Measurements from ENCODE around the gene LCE6A.

LCE6A gene

DNA sequence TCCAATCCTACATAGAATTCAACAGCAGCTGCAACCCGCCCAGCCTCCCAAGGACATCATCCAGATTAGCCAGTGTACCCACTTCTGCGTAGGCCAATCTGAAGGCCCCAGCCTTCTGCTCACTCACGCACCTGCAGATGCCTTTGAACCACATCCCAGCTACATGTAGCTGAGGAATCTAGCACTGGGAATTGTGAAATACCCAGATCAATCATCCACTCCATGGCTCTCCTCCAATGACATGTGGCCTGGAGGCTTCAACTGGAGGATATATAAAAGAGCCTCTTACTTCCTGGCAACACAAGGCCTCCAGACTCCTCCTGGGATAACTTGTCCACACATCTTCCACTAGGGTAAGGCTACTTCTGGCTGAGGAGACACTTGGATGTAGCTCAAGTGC is at the start of gene LCE6A:
TSS of gene LCE6A (plus strand) at position 301 of the 400 bp plus-strand sequence. CDS start 665 bp downstream, outside the sequence.
- H3K4me3 ChIP-seq (ENCODE audit: insufficient read length, low read depth): no peak within 1 kb of the TSS
- no peaks in the 10 kb centered on the region for H3K36me3 ChIP-seq (ENCODE audit: insufficient read depth, insufficient read length, low read length)
- TF ChIP-seq ZNF274 (IDR thresholded peaks at IDR 0.05; ENCODE audit: low read depth, low read length): no peak
- TF ChIP-seq SUZ12 (IDR thresholded peaks at IDR 0.05; ENCODE audit: extremely low read depth, insufficient read depth, insufficient read length): no peak
- no peak for TF ChIP-seq YY1 (IDR thresholded peaks at IDR 0.05; ENCODE audit: insufficient read depth, insufficient read length)
- H3K4me1 ChIP-seq (ENCODE audit: insufficient read depth, insufficient read length): no peaks in the 10 kb centered on the region
- H3K27me3 ChIP-seq (ENCODE audit: insufficient read depth, insufficient read length): no peaks in the 10 kb centered on the region
- H3K9me3 ChIP-seq (ENCODE audit: insufficient read depth, low read length): no peaks in the 10 kb centered on the region
- no peak for DNase-seq (ENCODE audit: low read depth, low spot score)
- no peak within 1 kb of the TSS for H3K9ac ChIP-seq (ENCODE audit: insufficient read length, low read depth)

- Histone ChIP-seq H3K9me3 (ENCODE audit: insufficient read depth, low read length) (no peaks in the 10 kb centered on the region), H3K36me3 (ENCODE audit: insufficient read depth, insufficient read length, low read length) (no peaks in the 10 kb centered on the region), H3K4me1 (ENCODE audit: insufficient read depth, insufficient read length) (peaks cover 4% of the 10 kb centered on the region), H3K27me3 (ENCODE audit: insufficient read depth, insufficient read length) (no peaks in the 10 kb centered on the region), H3K4me3 (ENCODE audit: insufficient read length, low read depth) (no peak overlapping the region), H3K9ac (ENCODE audit: insufficient read length, low read depth) (no peak overlapping the region)
- TF ChIP-seq ZNF274 (IDR thresholded peaks at IDR 0.05; ENCODE audit: low read depth, low read length): no peak
- no peak for TF ChIP-seq YY1 (IDR thresholded peaks at IDR 0.05; ENCODE audit: insufficient read depth, insufficient read length)
- TF ChIP-seq SUZ12 (IDR thresholded peaks at IDR 0.05; ENCODE audit: extremely low read depth, insufficient read depth, insufficient read length): no peak
- no peak for DNase-seq (ENCODE audit: low read depth, low spot score)
Observed at GRCh38 chr1:152795686-152796085, 47.0 kb upstream of the LCE6A start.

- Histone ChIP-seq H3K36me3 (ENCODE audit: insufficient read depth, insufficient read length, low read length) (no peaks in the 10 kb centered on the region), H3K9ac (ENCODE audit: insufficient read length, low read depth) (no peak within 1 kb of the TSS), H3K4me3 (ENCODE audit: insufficient read length, low read depth) (no peak within 1 kb of the TSS), H3K27me3 (ENCODE audit: insufficient read depth, insufficient read length) (no peaks in the 10 kb centered on the region), H3K4me1 (ENCODE audit: insufficient read depth, insufficient read length) (peaks cover 4% of the 10 kb centered on the region), H3K9me3 (ENCODE audit: insufficient read depth, low read length) (no peaks in the 10 kb centered on the region)
- DNase-seq (ENCODE audit: low read depth, low spot score): no peak
- TF ChIP-seq YY1 (IDR thresholded peaks at IDR 0.05; ENCODE audit: insufficient read depth, insufficient read length): no peak
- no peak for TF ChIP-seq SUZ12 (IDR thresholded peaks at IDR 0.05; ENCODE audit: extremely low read depth, insufficient read depth, insufficient read length)
- TF ChIP-seq ZNF274 (IDR thresholded peaks at IDR 0.05; ENCODE audit: low read depth, low read length): no peak
Observed at GRCh38 chr1:152796421-152796820, 46.2 kb upstream of the LCE6A start, which contains the start of gene LCE1D. TSS of gene LCE1D (plus strand) at chr1:152796721. CDS start at chr1:152797795, 1,074 bp downstream.

- H3K36me3 ChIP-seq (ENCODE audit: insufficient read depth, insufficient read length, low read length): no peaks in the 10 kb centered on the region
- H3K9me3 ChIP-seq (ENCODE audit: insufficient read depth, low read length): no peaks in the 10 kb centered on the region
- no peak overlapping the region for H3K4me3 ChIP-seq (ENCODE audit: insufficient read length, low read depth)
- no peak overlapping the region for H3K9ac ChIP-seq (ENCODE audit: insufficient read length, low read depth)
- H3K4me1 ChIP-seq (ENCODE audit: insufficient read depth, insufficient read length): peaks cover 2% of the 10 kb centered on the region
- no peak for TF ChIP-seq SUZ12 (IDR thresholded peaks at IDR 0.05; ENCODE audit: extremely low read depth, insufficient read depth, insufficient read length)
- TF ChIP-seq YY1 (IDR thresholded peaks at IDR 0.05; ENCODE audit: insufficient read depth, insufficient read length): no peak
- no peak for TF ChIP-seq ZNF274 (IDR thresholded peaks at IDR 0.05; ENCODE audit: low read depth, low read length)
- DNase-seq (ENCODE audit: low read depth, low spot score): no peak
- H3K27me3 ChIP-seq (ENCODE audit: insufficient read depth, insufficient read length): no peaks in the 10 kb centered on the region
Observed at GRCh38 chr1:152801333-152801732, 41.3 kb upstream of the LCE6A start.

GRCh38 chr1:152806576-152806975 is 36.1 kb upstream of the LCE6A start, which contains the start of gene LCE1C:
TSS of gene LCE1C (minus strand) at chr1:152806651. CDS start at chr1:152805478, 1,173 bp downstream.
- Histone ChIP-seq H3K4me3 (ENCODE audit: insufficient read length, low read depth) (no peak within 1 kb of the TSS), H3K9ac (ENCODE audit: insufficient read length, low read depth) (no peak within 1 kb of the TSS), H3K4me1 (ENCODE audit: insufficient read depth, insufficient read length) (no peaks in the 10 kb centered on the region), H3K36me3 (ENCODE audit: insufficient read depth, insufficient read length, low read length) (no peaks in the 10 kb centered on the region), H3K9me3 (ENCODE audit: insufficient read depth, low read length) (no peaks in the 10 kb centered on the region), H3K27me3 (ENCODE audit: insufficient read depth, insufficient read length) (no peaks in the 10 kb centered on the region)
- TF ChIP-seq ZNF274 (IDR thresholded peaks at IDR 0.05; ENCODE audit: low read depth, low read length): no peak
- no peak for TF ChIP-seq SUZ12 (IDR thresholded peaks at IDR 0.05; ENCODE audit: extremely low read depth, insufficient read depth, insufficient read length)
- TF ChIP-seq YY1 (IDR thresholded peaks at IDR 0.05; ENCODE audit: insufficient read depth, insufficient read length): no peak
- no peak for DNase-seq (ENCODE audit: low read depth, low spot score)

DNA sequence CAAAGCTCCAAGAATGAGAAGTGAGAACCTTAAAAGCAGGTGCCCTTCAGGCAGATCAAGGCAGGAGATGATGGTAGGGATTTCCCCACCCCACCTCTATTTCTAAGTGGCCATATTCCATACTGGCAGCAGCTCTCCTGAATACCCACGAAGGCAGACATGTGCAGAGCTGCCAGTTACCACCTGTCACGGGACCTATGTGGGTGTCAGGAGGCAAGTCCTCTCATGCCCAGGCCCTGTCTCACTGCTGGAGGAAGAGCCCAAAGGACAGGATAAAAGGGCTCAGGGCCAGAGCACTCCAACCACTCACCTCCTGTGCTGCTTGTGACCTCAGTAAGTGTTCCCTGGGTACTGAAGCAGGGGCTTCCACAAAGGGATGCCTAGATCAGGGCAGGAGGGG is 31.6 kb upstream of the LCE6A start:
- Histone ChIP-seq H3K9ac (ENCODE audit: insufficient read length, low read depth) (no peak overlapping the region), H3K9me3 (ENCODE audit: insufficient read depth, low read length) (no peaks in the 10 kb centered on the region)

GRCh38 chr1:152811671-152812070 is 31.0 kb upstream of the LCE6A start, which contains the start of gene LCE1B:
TSS of gene LCE1B (plus strand) at chr1:152811971. CDS start at chr1:152812447, 476 bp downstream.
- H3K9ac ChIP-seq (ENCODE audit: insufficient read length, low read depth): no peak within 1 kb of the TSS
- DNase-seq (ENCODE audit: low read depth, low spot score): no peak
- H3K4me3 ChIP-seq (ENCODE audit: insufficient read length, low read depth): no peak within 1 kb of the TSS
- H3K4me1 ChIP-seq (ENCODE audit: insufficient read depth, insufficient read length): no peaks in the 10 kb centered on the region
- no peaks in the 10 kb centered on the region for H3K36me3 ChIP-seq (ENCODE audit: insufficient read depth, insufficient read length, low read length)
- H3K9me3 ChIP-seq (ENCODE audit: insufficient read depth, low read length): no peaks in the 10 kb centered on the region
- no peak for TF ChIP-seq YY1 (IDR thresholded peaks at IDR 0.05; ENCODE audit: insufficient read depth, insufficient read length)
- TF ChIP-seq SUZ12 (IDR thresholded peaks at IDR 0.05; ENCODE audit: extremely low read depth, insufficient read depth, insufficient read length): no peak
- no peak for TF ChIP-seq ZNF274 (IDR thresholded peaks at IDR 0.05; ENCODE audit: low read depth, low read length)
- no peaks in the 10 kb centered on the region for H3K27me3 ChIP-seq (ENCODE audit: insufficient read depth, insufficient read length)

More for the DNA sequence above, 31.6 kb upstream of the LCE6A start:
- TF ChIP-seq SUZ12 (IDR thresholded peaks at IDR 0.05; ENCODE audit: extremely low read depth, insufficient read depth, insufficient read length) (no peak), YY1 (IDR thresholded peaks at IDR 0.05; ENCODE audit: insufficient read depth, insufficient read length) (no peak), ZNF274 (IDR thresholded peaks at IDR 0.05; ENCODE audit: low read depth, low read length) (no peak)
- DNase-seq (ENCODE audit: low read depth, low spot score): no peak
- Histone ChIP-seq H3K4me1 (ENCODE audit: insufficient read depth, insufficient read length) (no peaks in the 10 kb centered on the region), H3K4me3 (ENCODE audit: insufficient read length, low read depth) (no peak overlapping the region), H3K36me3 (ENCODE audit: insufficient read depth, insufficient read length, low read length) (no peaks in the 10 kb centered on the region), H3K27me3 (ENCODE audit: insufficient read depth, insufficient read length) (no peaks in the 10 kb centered on the region)

Data from NT2/D1 (cell line).